GM19043 (cell line): ENCODE measurements around the gene LYRM2.

ENCODE experiments used
- ATAC-seq: cut with Tn5 transposase; IDR thresholded peaks from one replicate; pipeline ENCODE4 v1.9.1; 2021; ENCODE audit warnings: low read depth; ENCODE audit not compliant: unreplicated experiment

Gene LYRM2, protein sequence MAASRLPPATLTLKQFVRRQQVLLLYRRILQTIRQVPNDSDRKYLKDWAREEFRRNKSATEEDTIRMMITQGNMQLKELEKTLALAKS

DNA sequence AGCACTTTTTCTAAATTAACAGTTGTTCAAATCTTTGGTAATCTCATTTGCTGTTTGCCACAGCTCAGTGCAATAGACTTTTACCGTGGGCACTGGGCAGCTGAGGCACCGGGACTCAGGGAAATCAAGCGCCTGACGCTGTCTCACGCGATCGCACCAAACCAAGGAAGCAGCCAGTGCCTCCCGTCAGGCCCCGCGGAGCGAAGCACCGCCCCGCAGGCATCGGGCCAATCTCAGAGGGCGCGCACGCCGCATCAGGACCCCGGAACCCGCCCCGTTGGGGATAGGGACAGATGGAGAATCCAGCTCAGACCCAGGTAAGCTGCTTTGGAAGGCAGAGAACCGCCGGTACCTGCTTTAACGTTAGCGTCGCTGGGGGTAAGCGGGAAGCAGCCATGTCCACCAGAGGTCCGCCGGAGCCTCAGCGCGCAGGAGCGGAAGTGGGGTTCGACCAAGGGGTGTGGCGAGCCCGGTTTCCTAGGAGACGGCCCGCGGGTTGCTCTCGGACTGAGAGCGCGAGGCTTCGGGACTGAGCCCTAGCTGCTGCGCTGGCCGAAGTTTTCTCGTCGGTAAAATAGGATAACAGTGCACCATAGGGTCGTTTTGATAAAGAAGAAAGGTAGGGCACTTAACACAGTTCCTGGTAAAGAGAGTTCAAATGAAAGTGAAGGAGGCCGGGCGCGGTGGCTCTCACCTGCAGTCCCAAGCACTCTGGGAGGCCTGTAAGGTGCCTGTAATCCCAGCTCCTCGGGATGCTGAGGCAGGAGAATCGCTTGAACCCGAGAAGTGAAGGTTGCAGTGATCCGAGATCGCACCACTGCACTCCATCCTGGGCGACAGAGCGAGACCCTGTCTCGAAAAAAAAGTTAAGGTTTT is at the start of gene LYRM2:
Gene LYRM2 (minus strand): TSS at position 428 of the 876 bp plus-strand sequence. CDS start 31 bp downstream, at position 397.
- ATAC-seq: peak; percentile 98

DNA sequence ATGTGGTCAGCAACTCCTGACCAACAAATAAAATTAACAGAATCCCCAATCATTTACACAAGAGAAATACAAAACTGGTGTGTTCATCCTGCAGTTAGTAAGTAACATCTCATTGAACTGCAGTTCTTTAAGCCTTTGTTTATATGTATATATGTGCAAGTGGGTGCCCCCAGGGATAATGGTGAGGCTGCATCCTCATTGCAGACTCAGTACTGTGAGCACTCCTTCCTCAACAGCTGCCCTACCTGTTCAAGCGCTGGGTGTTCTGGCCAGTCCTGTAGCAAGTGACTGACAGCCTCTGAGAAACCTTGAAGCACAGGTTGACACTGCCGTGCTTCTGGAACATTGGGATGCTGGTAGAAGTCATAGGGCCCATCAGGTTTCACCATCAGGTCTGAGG is 49.8 kb upstream of the LYRM2 start:
- no peak for ATAC-seq

DNA sequence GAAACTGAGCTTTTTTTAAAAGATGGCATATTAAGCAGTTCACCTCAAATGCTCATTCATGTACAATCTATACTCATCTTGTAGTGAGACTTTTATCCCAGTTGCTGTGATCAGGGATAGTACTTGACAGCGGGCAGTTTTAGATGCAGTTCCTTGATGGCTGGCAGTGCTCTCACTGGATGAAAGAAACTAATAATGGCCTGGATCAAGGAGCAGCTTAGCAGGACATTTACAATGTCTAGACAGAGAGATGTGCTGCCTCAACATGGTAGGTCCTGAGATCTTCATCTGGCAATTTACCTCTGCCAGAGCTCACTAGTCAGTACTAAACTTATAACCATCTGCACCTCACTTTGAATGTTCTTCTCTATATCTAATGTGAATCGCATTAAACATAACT is 46.8 kb upstream of the LYRM2 start:
- no peak for ATAC-seq

DNA sequence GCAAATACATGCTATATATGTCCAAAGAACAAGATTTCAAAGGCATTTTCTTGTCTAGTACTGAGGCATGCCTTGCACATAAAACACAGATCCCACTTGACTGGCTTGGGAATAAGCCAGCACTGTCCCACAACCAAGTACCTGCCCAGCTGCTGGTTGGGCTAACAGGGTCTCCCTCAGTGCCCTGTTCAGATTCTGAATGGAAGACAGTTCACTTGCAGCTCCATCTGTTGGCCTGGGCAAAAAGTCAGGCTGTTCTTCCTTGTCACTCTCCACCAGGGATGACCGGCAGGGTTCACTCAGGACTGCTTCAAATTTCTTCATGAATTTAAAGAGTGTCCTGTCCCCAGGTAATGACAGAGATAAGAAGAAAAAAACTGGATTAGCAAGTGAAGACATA is 44.4 kb upstream of the LYRM2 start:
- ATAC-seq: no peak

DNA sequence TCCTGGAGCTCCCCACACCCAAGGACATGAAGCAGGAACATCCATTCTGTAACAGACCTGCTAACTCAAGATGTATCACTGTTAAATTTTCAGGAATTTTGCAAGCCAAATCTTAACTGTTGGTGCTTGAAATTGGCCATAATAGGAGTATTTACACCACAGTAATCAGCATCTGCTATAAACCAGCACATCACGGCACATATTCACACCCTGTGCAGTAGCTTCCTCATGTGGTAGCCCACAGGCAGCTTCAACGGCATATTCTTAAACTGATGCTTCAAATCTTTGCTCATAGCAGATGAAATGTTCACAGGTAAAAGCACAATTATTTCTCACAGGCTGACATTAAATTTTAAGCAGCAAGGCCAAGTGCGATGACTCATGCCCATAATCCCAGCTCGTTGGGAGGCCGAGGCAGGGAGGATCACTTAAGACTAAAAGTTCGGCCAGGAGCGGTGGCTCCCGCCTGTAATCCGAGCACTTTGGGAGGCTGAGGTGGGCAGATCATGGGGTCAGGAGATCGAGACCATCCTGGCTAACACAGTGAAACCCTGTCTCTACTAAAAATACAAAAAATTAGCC is 43.5 kb upstream of the LYRM2 start:
- no peak for ATAC-seq

DNA sequence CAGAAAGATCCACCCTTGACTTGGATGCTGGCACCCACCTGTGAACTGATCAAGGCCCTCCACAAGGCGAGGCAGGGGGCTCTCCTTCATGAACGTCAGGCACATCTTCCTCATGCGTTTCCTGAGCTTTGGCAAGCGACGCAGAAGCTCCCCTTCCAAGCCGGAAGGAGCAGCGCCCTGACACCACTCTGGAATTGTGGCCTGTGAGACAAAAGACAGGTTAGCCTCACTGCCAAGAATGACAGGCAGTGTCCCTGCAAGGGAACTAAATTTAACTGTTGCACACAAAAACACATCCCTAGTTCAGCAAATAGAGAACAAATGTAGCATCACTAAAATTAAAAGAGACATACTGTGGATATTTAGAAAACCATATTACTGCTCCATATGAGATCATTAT is 42.0 kb upstream of the LYRM2 start:
- ATAC-seq: no peak

DNA sequence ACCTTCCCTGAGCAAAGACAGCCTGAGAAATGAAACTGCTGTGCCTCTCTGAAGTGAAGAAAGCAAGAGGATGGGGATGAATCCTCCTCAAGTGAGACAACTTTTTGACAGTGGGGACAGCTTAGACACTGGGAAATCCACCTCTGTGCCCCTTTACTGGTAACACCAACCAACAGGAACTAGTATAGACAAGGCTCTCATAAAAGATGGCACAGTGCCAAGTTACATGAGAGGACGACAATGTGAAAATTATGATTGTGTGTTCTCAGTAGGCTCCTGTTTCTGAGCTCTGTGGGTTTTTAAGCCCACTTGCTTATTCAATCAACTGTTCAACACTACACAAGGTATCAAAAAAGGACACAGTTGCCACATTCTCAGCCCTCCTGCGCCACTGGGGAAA is 41.6 kb upstream of the LYRM2 start:
- no peak for ATAC-seq

DNA sequence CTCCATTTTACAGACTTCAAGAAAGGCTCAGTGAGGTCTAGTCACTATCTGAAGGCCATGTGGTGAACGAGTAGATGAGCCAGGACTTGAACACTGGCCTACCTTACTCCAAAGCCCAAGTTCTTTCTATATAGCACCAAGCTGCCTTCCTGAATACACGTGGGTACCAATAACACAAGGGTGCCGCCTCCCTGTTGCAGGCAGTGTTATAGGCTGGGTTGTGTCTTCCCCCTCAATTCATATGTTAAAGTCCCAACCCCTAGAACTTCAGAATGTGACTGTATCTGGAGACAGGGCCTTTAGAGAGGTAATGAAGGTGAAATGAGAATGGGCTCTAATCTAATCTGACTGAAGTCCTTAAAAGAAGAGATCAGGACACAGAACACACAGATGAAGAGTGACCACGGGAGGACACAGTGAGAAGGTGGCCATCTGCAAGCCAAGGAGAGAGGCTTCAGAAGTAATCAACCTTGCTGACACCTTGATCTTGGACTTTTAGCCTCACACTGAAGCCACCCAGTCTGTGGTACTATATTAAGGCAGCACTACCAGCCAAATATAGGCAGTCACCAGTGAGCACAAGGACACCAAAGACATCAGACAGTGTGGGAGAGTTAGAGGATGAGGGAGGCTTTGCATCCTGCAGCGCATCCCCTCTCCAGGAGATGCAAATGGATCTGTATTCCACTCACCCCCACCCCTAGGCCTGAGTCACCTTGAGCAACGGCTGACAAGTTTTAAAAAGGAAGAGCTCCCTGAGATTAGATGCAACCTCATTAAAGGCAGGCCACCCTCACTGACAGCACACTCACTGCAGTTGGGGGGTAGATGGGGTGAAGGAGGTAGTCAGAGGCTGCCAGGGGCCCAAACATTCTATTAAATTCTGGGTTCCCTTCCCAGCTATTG is 40.9 kb upstream of the LYRM2 start:
- ATAC-seq: no peak

DNA sequence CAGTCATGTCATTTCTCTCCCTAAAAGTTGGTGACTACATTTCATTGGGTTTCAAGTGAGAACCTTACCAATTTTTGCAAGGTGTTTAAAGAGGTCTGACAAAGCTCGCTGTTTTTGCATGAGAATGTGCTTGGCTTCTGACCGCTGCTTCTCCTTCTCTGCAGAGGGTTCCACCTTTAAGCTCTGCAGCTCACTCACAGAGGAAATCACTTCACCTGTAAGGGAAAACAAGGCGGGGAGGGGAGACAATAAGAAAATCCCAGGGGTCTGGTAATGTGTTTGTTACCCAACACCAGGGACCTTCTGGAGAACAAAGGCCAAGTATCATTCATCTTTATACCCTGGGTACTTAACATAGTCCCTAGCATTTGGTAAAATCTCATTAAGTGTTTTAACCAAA is 40.0 kb upstream of the LYRM2 start:
- ATAC-seq: no peak

DNA sequence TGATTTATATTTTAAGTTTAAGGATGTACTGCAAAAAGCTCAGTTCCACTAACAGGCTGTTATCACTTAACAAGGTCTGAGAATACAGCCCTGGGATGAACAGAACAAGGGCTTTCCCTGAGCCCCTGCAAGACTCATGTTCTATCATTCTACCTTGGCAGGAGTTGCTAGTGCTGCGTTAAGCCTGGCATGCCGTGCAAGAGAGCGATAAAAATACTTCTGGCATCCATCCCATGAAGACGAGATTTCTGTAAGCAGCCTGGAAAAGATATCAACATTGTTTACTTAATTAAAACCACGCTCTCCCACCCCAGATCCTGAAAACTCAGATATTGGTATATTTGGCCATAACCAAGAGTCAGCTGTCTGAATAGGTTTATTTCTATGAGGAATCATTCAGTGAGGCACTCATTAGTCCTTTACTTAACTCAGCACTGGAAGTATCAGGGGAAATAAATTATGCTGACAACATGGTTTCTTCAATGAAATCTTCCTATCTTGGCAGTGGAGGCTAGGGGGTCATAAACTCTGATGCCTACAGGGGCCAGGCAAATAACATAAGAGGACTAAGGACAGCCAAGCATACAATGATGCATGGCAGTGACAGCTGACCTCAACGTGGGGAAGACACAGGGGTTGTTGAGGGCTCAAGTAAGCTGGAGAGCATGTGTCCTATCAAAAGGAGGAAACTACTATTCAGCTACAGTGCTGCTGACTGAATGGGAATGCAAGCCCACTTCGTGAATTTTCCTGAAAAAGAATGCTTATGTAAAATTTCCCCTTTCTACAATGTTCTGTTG is 37.6 kb upstream of the LYRM2 start:
- ATAC-seq: no peak

DNA sequence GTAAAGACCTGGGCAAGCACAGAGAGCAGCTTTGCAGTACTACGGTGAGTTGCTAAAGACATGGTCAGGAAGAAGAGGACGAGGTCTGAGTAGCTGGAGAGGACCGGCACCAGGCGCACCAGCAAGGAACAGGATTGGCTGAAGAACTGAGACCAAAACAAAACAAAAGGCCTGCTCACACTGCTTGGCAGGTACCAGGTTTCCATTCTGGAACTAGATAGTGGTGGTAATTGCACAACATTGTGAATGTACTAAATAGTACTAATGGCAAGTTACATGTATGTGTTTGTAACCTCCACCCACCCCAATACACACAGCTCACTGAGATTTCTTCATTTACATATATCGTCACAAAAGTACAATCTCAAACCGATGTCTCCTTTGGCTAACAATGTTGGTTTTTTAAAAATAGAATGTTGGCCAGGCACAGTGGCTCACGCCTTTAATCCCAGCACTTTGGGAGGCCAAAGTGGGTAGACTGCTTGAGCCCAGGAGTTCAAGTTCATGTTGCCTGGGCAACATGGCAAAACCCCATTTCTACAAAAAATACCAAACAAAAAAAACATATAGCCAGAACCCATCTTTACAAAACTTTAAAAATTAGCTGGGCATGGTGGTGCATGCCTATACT is 32.5 kb upstream of the LYRM2 start:
- ATAC-seq: no peak

DNA sequence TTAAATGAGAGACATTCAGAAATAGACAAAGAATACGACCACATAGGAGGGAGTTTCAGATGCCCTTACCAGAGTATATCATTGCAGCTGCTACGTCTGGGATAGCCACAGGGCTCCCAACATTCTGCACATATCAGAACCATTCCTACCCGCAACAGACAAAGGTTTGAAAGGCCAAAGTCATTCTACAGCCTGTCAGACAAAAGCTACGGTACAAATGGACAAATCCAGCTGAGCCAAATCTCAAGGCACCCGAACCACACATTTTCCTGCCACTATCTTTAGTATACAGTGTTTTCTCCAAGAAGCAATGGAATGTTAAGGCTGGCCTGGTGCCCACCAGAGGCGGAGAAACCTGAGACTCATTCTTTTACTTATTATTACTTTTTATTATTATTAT is 30.5 kb upstream of the LYRM2 start:
- no peak for ATAC-seq

DNA sequence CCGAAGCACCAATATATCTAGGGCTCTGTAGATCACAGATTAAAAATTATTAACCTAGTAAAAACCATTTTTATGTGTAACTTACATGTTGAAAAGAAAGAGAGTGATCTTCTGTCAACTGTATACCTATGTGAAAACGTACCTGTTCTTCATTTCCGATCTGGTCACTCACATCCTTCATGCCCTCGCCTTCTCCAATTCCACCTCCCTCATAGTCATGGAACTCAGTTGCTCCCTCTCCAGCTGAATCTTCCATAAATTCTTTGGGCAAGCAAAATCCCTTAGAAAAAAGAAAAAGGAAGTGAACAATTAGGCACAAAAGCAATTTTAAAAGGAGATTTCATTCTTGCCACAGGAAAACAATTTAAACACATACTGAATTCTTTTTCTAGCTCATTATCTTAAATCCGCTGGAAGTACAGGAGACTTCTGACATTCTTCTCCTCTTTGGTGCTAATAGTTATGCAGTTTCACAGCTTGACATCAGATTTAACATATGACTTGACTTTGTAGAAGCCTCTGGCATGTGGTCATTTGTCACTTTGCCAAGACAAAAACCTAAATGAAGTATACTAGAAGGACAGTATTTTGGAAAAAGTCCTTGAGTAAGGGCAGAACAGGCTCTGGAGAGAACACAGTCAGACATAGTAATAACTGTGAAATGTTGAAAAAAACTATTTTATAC is 29.5 kb upstream of the LYRM2 start:
- ATAC-seq: no peak

DNA sequence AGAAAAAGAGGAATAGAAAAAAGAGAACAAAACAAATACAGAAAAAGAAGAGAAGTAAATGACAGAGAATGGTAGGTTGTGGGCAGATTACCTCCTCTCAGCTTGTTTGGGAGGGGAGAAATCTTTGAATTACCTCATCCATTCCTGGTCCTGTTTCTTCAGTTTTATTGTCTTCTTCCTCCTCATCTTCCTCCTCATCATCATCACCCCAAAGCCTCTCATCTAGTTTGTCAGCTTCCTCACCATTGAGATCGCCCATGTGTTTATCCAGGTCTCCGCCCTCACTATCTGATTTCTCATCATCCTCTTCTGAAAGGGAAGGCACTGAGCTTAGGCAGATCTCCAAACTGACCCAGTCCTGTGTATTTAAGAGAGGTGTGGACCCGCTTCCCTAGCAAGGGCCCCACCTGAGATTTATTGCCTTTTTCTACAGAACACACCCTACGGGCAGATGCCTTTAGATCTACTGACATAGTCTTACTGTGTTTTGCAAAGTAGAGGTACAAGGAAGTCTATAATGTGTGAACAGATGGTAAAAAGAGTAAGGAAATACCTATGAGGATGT is 24.2 kb upstream of the LYRM2 start:
- ATAC-seq: no peak

DNA sequence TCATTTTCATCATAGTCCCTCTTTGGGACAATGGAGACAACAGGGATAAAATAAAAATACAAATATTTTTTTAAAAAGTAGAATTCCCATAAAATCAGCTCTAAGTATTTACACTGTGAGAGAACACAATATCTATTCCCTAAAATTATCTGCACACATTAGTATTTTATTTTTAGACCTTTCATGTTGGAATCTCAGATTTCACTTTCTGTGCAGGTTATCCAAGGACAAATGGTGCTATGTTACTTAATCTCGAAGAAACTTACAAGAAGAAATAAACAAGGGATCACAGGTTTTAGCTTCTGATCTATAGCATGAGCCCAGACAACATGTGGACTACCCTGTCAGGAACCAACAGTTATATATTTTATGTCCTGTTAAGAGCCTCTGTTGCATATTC is 23.0 kb upstream of the LYRM2 start:
- ATAC-seq: no peak

DNA sequence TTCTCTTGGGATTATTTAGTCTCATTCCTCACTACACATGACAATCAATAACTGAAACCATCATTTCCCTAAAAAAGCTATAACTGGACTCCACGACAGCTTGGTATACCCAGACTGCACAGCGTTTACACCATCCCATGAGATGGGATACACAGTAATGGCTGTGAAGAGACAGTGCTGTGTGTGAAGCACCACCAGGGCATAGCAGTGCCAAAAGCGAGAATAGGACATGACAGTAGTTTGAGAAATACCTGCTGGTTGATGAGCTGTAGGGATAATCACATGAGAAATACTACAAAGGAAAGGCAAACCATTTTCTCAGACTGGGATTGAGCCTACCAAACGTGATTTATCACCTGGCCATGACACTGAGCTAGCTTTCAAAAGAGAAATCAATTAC is 22.4 kb upstream of the LYRM2 start:
- no peak for ATAC-seq

DNA sequence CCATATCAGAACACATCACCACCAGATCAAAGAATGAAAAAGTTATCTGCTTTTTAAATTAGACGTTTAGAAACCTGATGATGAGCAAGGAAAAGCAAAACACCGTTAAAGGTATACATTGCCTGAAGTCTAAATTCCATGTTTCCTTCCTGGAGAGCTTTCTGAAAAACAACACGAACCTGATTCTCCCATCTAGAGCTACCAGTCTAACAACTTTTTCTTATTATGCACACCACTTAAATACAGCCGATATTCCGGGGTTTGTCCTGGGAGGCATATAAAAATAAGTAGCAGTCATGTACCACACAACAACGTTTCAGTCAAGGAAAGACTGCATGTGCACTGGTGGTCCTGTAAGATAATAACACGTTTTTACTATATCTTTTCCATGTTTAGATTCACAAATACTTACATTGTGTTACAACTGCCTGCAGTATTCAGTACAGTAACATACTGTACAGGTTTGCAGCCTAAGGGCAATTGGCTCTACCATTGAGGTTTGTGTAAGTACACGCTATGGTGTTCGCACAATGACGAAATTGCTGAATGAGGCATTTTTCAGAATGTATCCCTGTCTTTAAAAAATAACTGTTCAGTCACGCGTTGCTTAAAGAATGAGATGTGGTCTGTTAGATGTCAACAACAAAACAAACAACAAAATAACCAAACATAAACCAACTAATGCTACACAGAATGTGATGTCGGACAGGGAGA is 19.1 kb upstream of the LYRM2 start:
- no peak for ATAC-seq

DNA sequence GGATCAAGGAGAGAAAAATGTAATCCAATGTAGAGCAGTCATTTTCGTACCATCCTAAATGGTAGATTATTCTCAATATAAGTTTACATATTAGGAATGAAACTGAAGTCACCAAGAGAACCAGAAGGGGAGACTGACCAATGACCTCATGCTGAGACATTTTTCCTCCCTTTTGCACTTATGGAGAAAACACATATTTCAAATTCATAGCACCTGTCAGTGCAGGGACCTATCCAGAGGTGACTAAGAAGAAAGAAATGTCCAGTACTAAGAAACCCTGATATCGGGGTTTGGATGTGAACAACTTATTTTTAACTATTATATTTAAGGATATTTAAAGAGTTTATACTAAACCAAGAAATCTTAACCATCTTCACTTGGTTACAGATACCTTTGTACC is 16.6 kb upstream of the LYRM2 start:
- ATAC-seq: no peak
